NCI-H2227 treated with DMSO at 0.1 percent for 48 hours (cell line): ENCODE measurements around the gene RALGAPA1.
"Not testable (repeated sequence)": the region's sequence is repeated elsewhere in the genome, so short reads cannot be mapped to it uniquely, and the experiment has no call there.

ENCODE experiments used
- DNase-seq: peaks from one replicate; lab custom pipeline; 2025; lab: John Stamatoyannopoulos, UW

The RALGAPA1 gene

GRCh38 chr14:35821564-35822411 lies 12.7 kb upstream of the RALGAPA1 start:
- peak; percentile 4 for DNase-seq

- no peak for DNase-seq
Observed at GRCh38 chr14:35819591-35820540, 10.8 kb upstream of the RALGAPA1 start.

GRCh38 chr14:35818346-35819115 lies 9.4 kb upstream of the RALGAPA1 start:
- peak; percentile 24 for DNase-seq

GRCh38 chr14:35814371-35815005 lies 5.4 kb upstream of the RALGAPA1 start:
- DNase-seq: peak; percentile 25

GRCh38 chr14:35810963-35811362 lies 1.9 kb upstream of the RALGAPA1 start:
- DNase-seq: no peak

- DNase-seq: no peak
Observed at GRCh38 chr14:35809597-35809996, 502 bp upstream of the RALGAPA1 start.

GRCh38 chr14:35808076-35808637 lies 938 bp downstream of the RALGAPA1 start:
- DNase-seq: no peak

- DNase-seq: no peak
Observed at GRCh38 chr14:35807131-35807961, 1.7 kb downstream of the RALGAPA1 start.

GRCh38 chr14:35806006-35806907 lies 2.8 kb downstream of the RALGAPA1 start:
- DNase-seq: no peak

- DNase-seq: no peak
Observed at GRCh38 chr14:35797796-35798195, 11.3 kb downstream of the RALGAPA1 start.

GRCh38 chr14:35789651-35790050 lies 19.4 kb downstream of the RALGAPA1 start:
- no peak for DNase-seq

- no peak for DNase-seq
Observed at GRCh38 chr14:35786856-35787255, 22.2 kb downstream of the RALGAPA1 start.

- DNase-seq: no peak
Observed at GRCh38 chr14:35783699-35784098, 25.4 kb downstream of the RALGAPA1 start.

GRCh38 chr14:35779368-35779767 lies 29.7 kb downstream of the RALGAPA1 start:
- DNase-seq: no peak

GRCh38 chr14:35777550-35777949 lies 31.5 kb downstream of the RALGAPA1 start:
- not testable (repeated sequence) for DNase-seq

GRCh38 chr14:35776823-35777222 lies 32.3 kb downstream of the RALGAPA1 start:
- DNase-seq: no peak

GRCh38 chr14:35776085-35776484 lies 33.0 kb downstream of the RALGAPA1 start:
- not testable (repeated sequence) for DNase-seq

- DNase-seq: no peak
Observed at GRCh38 chr14:35766700-35767082, 42.4 kb downstream of the RALGAPA1 start.

GRCh38 chr14:35766036-35766699 lies 42.9 kb downstream of the RALGAPA1 start:
- DNase-seq: no peak
